Tibial nerve (tissue), 4 donors: ENCODE results near the gene RALB.

Experiments
- CTCF ChIP-seq, 5 experiments: fragments of 200-600 bp in 3 of 5; fragments of 450-650 bp in 2 of 5; sonication (generic) in 3 of 5; IDR thresholded peaks; one replicate each; pipeline ENCODE4 v1.5.1; 2016 to 2019; ENCODE audit warnings: antibody characterized with exemption in 5 of 5, mild to moderate bottlenecking in 3 of 5, moderate library complexity in 2 of 5
- EP300 ChIP-seq, 2 donors: sonication (generic); formaldehyde crosslinking; IDR thresholded peaks; one replicate each; pipeline ENCODE4 v1.6.1; 2017; ENCODE audit warnings: antibody characterized with exemption in 2 of 2, mild to moderate bottlenecking in 1 of 2
- POLR2A ChIP-seq, 2 donors: fragments of 450-650 bp; IDR thresholded peaks; one replicate each; pipeline ENCODE4 v1.6.1; 2017; ENCODE audit warnings: antibody characterized with exemption in 2 of 2, mild to moderate bottlenecking in 2 of 2, moderate library complexity in 2 of 2

- no peak for TF ChIP-seq CTCF (IDR thresholded peaks at IDR 0.05)
- TF ChIP-seq POLR2A (IDR thresholded peaks at IDR 0.05): no peak
- TF ChIP-seq EP300 (IDR thresholded peaks at IDR 0.05): no peak
Measured at GRCh38 chr2:120331903-120332302, 79.3 kb downstream of the RALB start.
